ENCODE results near the gene MORC1.

Gene MORC1

GRCh38 chr3:108940568-108941263 lies 177.2 kb downstream of the MORC1 start:
- no peaks in the 10 kb centered on the region for H3K9me3 ChIP-seq
- no peak for DNase-seq

GRCh38 chr3:108940166-108940565 lies 177.8 kb downstream of the MORC1 start:
- H3K4me1 ChIP-seq, result no peaks in the 10 kb centered on the region; the same call in 1 of the 2 replicates
- TF ChIP-seq, protein P1, sequence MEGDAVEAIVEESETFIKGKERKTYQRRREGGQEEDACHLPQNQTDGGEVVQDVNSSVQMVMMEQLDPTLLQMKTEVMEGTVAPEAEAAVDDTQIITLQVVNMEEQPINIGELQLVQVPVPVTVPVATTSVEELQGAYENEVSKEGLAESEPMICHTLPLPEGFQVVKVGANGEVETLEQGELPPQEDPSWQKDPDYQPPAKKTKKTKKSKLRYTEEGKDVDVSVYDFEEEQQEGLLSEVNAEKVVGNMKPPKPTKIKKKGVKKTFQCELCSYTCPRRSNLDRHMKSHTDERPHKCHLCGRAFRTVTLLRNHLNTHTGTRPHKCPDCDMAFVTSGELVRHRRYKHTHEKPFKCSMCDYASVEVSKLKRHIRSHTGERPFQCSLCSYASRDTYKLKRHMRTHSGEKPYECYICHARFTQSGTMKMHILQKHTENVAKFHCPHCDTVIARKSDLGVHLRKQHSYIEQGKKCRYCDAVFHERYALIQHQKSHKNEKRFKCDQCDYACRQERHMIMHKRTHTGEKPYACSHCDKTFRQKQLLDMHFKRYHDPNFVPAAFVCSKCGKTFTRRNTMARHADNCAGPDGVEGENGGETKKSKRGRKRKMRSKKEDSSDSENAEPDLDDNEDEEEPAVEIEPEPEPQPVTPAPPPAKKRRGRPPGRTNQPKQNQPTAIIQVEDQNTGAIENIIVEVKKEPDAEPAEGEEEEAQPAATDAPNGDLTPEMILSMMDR (IDR thresholded peaks at IDR 0.05; ENCODE audit: low read depth, low read length), result no peak
- H3K9me3 ChIP-seq, result no peaks in the 10 kb centered on the region
- peaks cover 6% of the 10 kb centered on the region for H3K27me3 ChIP-seq
- no peak for DNase-seq
- H3K36me3 ChIP-seq, result no peaks in the 10 kb centered on the region
- no peak overlapping the region for H3K4me3 ChIP-seq (ENCODE audit: low read depth, low read length)

More at GRCh38 chr3:108940568-108941263, 177.2 kb downstream of the MORC1 start:
- Histone ChIP-seq H3K27me3 (peaks cover 9% of the 10 kb centered on the region), H3K36me3 (no peaks in the 10 kb centered on the region), H3K4me3 (ENCODE audit: low read depth, low read length) (no peak overlapping the region), H3K4me1 (no peaks in the 10 kb centered on the region; the same call in 1 of the 2 replicates)
- TF ChIP-seq, protein P1 (IDR thresholded peaks at IDR 0.05; ENCODE audit: low read depth, low read length), result no peak

DNA sequence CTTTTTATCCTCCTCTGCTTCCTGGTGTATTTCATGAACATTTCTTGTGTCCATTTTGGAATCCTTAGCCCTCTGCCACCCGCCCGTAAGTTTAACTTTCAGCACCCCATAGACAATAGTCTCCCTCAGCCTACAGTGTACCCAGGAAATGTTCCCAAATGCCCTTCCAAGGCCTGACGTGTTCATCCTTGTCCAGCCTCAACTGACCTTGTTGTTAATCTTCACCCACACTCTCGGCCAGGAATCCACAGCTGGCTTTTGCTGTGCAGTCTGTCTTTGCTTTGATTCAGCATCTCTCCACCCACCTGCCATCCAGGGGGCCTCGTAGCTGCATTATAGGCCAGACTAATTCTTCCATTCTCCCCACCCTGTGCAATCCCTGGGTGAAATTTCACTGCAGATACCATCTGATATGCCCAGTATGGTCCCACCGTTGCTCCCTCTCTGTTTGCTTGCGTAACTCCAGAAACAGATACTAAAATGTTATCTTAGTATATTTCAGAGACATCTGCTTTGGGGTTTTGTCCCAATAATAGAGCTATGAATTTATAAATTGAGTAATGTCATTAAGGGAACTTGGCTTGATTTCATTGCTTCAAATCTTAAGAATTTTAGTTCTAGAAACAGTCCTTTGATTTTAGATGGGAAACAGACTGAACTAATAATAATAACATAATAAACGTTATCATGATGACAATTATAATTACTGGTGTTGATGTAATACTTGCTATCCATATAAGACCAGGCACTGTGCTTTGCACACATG lies 180.8 kb downstream of the MORC1 start:
- H3K9me3 ChIP-seq, result no peaks in the 10 kb centered on the region
- no peaks in the 10 kb centered on the region for H3K36me3 ChIP-seq
- no peaks in the 10 kb centered on the region; the same call in 1 of the 2 replicates for H3K4me1 ChIP-seq
- peak; percentile 35 for DNase-seq
- no peaks in the 10 kb centered on the region for H3K27me3 ChIP-seq
- TF ChIP-seq, protein P1 (IDR thresholded peaks at IDR 0.05; ENCODE audit: low read depth, low read length), result no peak
- no peak overlapping the region for H3K4me3 ChIP-seq (ENCODE audit: low read depth, low read length)

DNA sequence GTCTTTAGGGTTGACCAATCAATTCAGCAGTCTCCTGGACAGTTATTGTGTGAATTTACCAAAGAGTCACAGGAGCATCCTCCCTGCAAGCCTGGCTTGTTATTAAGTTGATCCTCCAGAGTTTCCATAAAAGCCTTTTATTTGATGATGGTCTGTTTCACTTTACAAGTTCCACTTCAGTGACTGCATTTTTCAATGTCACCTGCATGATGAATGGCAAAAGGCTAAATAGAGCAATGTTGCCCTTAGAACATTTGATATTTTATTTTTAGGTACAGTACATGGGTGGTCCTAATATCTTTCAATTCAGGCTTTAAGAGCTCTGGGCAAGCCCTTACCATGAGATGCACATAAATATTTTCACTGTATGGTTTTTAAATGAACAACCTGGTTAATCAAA lies 186.9 kb downstream of the MORC1 start:
- H3K36me3 ChIP-seq, result no peaks in the 10 kb centered on the region
- no peaks in the 10 kb centered on the region for H3K4me1 ChIP-seq
- H3K4me3 ChIP-seq (ENCODE audit: low read depth, low read length), result no peak overlapping the region
- TF ChIP-seq, protein P1 (IDR thresholded peaks at IDR 0.05; ENCODE audit: low read depth, low read length), result no peak
- no peak for DNase-seq
- H3K9me3 ChIP-seq, result no peaks in the 10 kb centered on the region
- H3K27me3 ChIP-seq, result peaks cover 25% of the 10 kb centered on the region

- no peak overlapping the region for H3K4me3 ChIP-seq (ENCODE audit: low read depth, low read length)
- H3K9me3 ChIP-seq, result no peaks in the 10 kb centered on the region
- H3K27me3 ChIP-seq, result peaks cover 33% of the 10 kb centered on the region
- TF ChIP-seq, protein P1 (IDR thresholded peaks at IDR 0.05; ENCODE audit: low read depth, low read length), result no peak
- H3K36me3 ChIP-seq, result no peaks in the 10 kb centered on the region
- H3K4me1 ChIP-seq, result no peaks in the 10 kb centered on the region
- DNase-seq, result no peak
Observed at GRCh38 chr3:108918866-108919265, 199.1 kb downstream of the MORC1 start.

Measured in BE2C (cell line).